Omental fat pad (tissue), 4 donors: ENCODE data around the gene OTX1. TPM values are rescaled to one million over a fixed set of nuclear protein-coding genes. Genes with fewer than 3 reads are reported as not detected.

ENCODE experiments used
- ATAC-seq: fragments of 150-250 bp; one replicate; pipeline ENCODE4 v1.9.1; 2016; ENCODE audit warnings: mild to moderate bottlenecking, moderate library complexity; ENCODE audit not compliant: low FRiP score
- DNase-seq: peaks from one replicate; pipeline ENCODE4 v3.0.0-alpha.2; 2019; ENCODE audit warnings: low spot score
- total RNA-seq, 4 donors: library from RNA; depleted of rRNA; stranded (reverse); fragments of >200 nt; gene quantifications; one replicate each; pipeline ENCODE4 v1.1.0, GENCODE V29; 2016
- TF ChIP-seq, protein P1 (sequence below), 3 donors: fragments of 450-650 bp; IDR thresholded peaks; one replicate each; pipeline ENCODE4 v1.5.1; 2016 to 2017; ENCODE audit warnings: antibody characterized with exemption in 3 of 3, mild to moderate bottlenecking in 3 of 3, moderate library complexity in 2 of 3

Gene OTX1
- total RNA-seq: under 1 TPM in 1 of 4 donors, not detected in 3; 0.37 TPM

DNA sequence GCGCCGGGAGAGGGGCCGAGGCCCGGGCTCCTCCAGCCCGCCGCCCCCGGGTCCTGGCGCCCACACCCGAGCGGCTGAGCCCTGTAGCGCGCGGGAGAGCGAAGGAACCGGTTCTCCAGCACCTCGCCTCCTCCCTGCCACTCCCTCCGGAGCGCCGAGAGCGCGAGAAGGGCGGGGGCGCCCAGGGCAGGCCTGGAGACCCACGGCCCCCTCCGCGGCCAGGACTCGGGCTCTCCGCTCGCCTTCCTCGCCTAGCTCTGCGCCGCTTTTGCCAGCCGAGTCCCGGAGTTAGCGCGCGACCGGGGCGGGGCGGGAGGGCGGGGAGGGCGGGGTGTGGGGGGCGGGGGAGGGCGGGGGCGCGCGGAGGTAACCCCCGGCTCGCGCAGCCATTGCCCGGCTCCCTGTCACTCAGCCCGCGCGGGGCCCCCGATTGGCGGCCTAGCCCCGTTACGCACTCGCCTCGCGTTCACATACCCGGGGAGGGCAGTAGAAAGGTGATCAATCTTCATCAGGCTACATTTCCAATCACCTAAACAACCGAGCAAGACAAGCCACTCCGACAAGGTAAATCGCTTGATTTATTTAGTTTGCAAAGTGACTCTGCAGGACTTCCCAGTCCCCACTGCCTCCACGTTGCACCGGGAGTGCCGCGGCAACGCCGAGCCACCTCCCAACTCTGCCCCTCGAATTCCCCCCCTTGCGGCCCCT lies at the start of gene OTX1:
Gene OTX1, plus strand, starts transcription at position 497 of the 708 bp plus-strand sequence. CDS start 2,161 bp downstream, outside the sequence.
- TF ChIP-seq, protein P1, sequence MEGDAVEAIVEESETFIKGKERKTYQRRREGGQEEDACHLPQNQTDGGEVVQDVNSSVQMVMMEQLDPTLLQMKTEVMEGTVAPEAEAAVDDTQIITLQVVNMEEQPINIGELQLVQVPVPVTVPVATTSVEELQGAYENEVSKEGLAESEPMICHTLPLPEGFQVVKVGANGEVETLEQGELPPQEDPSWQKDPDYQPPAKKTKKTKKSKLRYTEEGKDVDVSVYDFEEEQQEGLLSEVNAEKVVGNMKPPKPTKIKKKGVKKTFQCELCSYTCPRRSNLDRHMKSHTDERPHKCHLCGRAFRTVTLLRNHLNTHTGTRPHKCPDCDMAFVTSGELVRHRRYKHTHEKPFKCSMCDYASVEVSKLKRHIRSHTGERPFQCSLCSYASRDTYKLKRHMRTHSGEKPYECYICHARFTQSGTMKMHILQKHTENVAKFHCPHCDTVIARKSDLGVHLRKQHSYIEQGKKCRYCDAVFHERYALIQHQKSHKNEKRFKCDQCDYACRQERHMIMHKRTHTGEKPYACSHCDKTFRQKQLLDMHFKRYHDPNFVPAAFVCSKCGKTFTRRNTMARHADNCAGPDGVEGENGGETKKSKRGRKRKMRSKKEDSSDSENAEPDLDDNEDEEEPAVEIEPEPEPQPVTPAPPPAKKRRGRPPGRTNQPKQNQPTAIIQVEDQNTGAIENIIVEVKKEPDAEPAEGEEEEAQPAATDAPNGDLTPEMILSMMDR (IDR thresholded peaks at IDR 0.05): no peak
- DNase-seq (no peak), ATAC-seq (peak; percentile 34)

GRCh38 chr2:63001576-63001975 lies 49.1 kb upstream of the OTX1 start:
- TF ChIP-seq, protein P1 (IDR thresholded peaks at IDR 0.05): no peak
- DNase-seq (no peak), ATAC-seq (no peak)

DNA sequence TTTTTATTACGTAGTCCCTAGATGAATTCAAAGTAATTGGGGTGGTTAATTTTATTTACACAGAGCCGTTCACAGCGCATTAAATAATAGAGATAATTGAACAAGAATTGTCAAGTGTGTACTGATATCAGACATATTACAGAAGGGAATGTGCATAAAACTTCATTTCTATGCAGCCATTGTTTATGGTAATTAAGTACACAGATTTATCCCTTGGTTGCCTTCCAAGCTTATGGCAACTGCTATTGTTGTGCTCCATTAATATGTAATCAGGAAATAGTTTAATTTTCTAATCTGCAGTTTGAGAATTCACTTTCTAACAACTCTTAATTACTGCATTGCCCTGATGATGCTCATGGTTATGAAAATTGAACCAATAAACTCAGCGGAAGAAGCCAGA lies 47.3 kb upstream of the OTX1 start:
- TF ChIP-seq, protein P1 (IDR thresholded peaks at IDR 0.05): no peak
- ATAC-seq (no peak), DNase-seq (no peak)

DNA sequence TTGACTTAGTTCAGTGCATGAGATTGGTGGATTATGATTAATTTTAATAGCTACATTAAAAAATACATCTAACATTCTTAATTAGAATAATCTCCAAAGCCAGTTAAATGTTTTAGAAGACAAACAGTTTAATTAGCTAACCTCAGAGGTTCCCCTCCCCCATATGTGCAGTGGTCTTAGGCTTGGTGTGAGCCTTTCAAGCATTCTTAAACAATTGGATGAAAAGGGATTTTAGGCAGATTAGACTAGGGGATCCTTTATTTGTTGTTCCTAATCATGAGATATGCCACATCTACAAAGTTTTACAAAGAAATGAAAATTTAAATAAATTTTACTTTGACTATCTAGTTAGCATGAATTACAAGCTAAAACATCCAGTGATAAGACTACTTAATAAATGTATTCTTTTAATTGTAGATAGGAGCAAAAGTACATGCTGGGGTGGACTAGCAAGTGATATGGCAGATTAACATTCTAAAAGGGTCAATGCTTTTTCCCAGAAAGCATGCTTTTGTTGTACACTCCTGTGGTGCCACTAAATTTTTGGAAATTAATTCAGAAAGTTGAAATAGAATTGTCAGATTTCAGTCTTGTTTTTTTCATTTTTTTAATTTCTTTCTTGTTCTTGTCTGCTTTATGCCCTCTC lies 42.7 kb upstream of the OTX1 start:
- ATAC-seq (no peak), DNase-seq (no peak)
- TF ChIP-seq, protein P1 (IDR thresholded peaks at IDR 0.05): no peak

DNA sequence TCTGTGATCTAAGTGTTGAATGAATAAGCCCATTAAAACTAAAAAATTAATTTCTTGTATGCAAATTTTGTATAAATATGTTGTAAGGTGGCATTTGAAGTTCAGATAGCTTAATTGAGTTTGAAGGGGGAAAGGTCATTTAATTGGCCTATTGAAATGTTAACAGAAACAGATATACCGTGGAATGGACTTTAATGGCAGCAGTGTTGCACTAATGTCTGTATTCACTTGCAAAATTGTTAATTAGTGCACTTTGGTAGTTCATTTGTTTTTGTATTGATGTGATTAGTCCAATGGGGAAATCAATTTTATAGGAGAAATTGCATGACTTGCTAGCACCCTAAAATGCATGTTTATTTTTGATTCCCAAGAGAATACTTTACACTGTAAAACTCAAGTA lies 41.8 kb upstream of the OTX1 start:
- ATAC-seq: no peak
- no peak for DNase-seq
- TF ChIP-seq, protein P1 (IDR thresholded peaks at IDR 0.05): no peak

DNA sequence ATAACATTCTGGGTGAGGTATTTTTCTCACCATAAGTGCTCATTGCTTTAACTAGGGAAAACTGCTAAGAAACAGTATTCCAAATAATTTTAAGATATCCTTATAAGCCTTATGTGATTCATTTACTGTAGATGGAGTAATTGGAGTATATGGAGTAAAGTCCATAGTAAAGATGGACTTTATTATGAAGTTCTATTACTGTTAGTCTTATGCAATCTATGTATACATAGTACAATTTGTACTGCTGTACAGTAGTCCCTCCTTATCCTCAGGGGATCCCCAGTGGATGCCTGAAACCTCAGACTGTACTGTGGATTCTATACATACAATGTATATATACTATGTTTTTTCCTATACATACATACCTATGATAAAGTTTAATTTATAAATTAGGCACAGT lies 41.1 kb upstream of the OTX1 start:
- DNase-seq (no peak), ATAC-seq (no peak)
- TF ChIP-seq, protein P1 (IDR thresholded peaks at IDR 0.05): no peak

GRCh38 chr2:63012541-63012940 lies 38.1 kb upstream of the OTX1 start:
- DNase-seq: no peak
- no peak for ATAC-seq
- TF ChIP-seq, protein P1 (IDR thresholded peaks at IDR 0.05): no peak
